ENCODE measurements around the gene CDKN2A.
A peak's percentile ranks its signal among the peaks of the same experiment; 100 is the strongest.

CDKN2A gene

DNA sequence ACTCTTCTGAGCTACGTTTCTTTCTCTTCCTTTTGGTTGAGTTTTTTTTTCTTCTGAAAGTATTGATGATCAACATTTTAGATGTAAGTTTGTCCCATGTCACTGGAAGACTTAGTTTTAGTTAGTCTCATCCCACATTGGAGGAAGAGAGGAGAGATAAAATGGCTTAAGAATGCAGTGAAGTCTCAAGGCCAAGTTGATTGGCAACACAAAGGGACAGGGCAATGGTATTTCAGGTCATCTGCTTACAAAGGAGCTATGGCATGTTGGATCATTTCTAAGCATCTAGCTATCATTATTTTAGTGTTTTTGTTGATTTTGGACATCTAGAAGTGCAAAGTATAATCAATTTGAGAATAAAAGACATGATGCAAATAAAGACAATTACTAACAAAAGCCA lies 58.6 kb downstream of the CDKN2A start:
- no peaks in the 10 kb centered on the region for H3K27me3 ChIP-seq
- H3K4me3 ChIP-seq = no peak overlapping the region
- H3K27ac ChIP-seq = no peak overlapping the region
- no peak overlapping the region for H3K9ac ChIP-seq
- H3K4me1 ChIP-seq = peaks cover 0 to 31% (median 0%) of the 10 kb centered on the region in 10 experiments; a peak in 8 of 20 replicates
- H3K9me3 ChIP-seq (replicated peaks in 1 of 11) = peaks cover 0 to 7% (median 0%) of the 10 kb centered on the region in 11 experiments; a peak in 1 of 22 replicates
- peaks cover 0 to 27% (median 21%) of the 10 kb centered on the region in 11 experiments; a peak in 19 of 22 replicates for H3K36me3 ChIP-seq
- no peaks in the 10 kb centered on the region for H4K20me1 ChIP-seq
- H3K4me2 ChIP-seq = no peak overlapping the region
- no peak for TF ChIP-seq Cebpa-rat (IDR thresholded peaks at IDR 0.05)

GRCh38 chr9:21933865-21934264 lies 60.3 kb downstream of the CDKN2A start:
- H3K27me3 ChIP-seq = no peaks in the 10 kb centered on the region
- H3K4me2 ChIP-seq = peak overlapping the region in 3 of 11 experiments; percentile 15 to 62 (median 38); a peak in 5 of 22 replicates
- no peak overlapping the region for H3K4me3 ChIP-seq
- H3K4me1 ChIP-seq = peaks cover 0 to 35% (median 0%) of the 10 kb centered on the region in 10 experiments; a peak in 8 of 20 replicates
- H3K9ac ChIP-seq = no peak overlapping the region
- H3K9me3 ChIP-seq (replicated peaks in 1 of 11) = peaks cover 0 to 7% (median 0%) of the 10 kb centered on the region in 11 experiments; a peak in 1 of 22 replicates
- peak overlapping the region in 1 of 11 experiments; percentile 27; a peak in 1 of 22 replicates for H3K27ac ChIP-seq
- H3K36me3 ChIP-seq = peaks cover 0 to 45% (median 27%) of the 10 kb centered on the region in 11 experiments; a peak in 19 of 22 replicates
- no peaks in the 10 kb centered on the region for H4K20me1 ChIP-seq
- no peak for TF ChIP-seq Cebpa-rat (IDR thresholded peaks at IDR 0.05)

DNA sequence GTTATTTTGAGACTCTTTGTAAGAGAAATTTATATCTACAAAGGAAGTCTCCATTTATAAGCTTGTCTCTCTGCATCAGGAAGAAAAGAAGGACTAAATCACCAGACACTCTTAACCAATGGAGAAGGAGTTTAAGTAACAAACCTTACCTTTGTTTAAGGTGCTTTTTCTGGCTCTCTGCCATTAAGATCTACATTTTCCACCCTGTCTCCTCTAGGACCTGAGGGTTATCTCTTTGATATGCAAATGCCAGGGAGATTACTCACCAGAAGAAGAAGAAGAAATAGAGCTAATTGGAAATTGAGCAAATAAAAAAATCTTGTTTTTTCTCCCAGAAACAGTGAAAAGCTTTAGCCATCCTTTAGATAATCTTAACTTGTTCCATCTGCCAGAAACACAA lies 60.9 kb downstream of the CDKN2A start:
- Histone ChIP-seq H3K9ac (no peak overlapping the region), H3K36me3 (peaks cover 0 to 46% (median 27%) of the 10 kb centered on the region in 11 experiments; a peak in 19 of 22 replicates), H3K4me3 (no peak overlapping the region), H3K27me3 (no peaks in the 10 kb centered on the region), H3K4me1 (peaks cover 0 to 35% (median 0%) of the 10 kb centered on the region in 10 experiments; a peak in 8 of 20 replicates), H3K9me3 (replicated peaks in 1 of 11) (peaks cover 0 to 7% (median 0%) of the 10 kb centered on the region in 11 experiments; a peak in 1 of 22 replicates), H3K4me2 (peak overlapping the region in 2 of 11 experiments; percentile 0 to 38; a peak in 2 of 22 replicates), H4K20me1 (no peaks in the 10 kb centered on the region), H3K27ac (0 out of 22 replicates have a peak overlapping the region, but pooled peaks of 1 of the 11 experiments have one; percentile 27)
- no peak for TF ChIP-seq Cebpa-rat (IDR thresholded peaks at IDR 0.05)

DNA sequence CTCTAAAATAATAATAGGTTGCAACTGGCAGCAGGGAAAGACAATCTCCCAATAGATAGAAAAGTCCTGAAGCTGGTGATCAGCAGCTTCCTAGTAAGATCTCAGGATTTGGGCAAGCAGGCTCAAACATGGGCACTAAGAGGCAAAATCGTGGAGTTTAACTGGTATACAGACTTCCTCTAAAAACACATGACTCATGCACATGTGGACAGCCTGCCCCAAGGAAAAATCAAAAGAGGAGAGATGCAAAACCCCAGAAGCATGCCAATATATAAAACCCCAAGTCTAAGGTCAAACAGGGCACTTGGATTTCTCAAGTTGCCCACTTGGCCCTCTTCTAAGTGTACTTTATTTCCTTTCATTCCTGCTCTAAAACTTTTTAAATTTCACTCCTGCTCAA lies 62.8 kb downstream of the CDKN2A start:
- Histone ChIP-seq H3K36me3 (peaks cover 0 to 46% (median 27%) of the 10 kb centered on the region in 11 experiments; a peak in 19 of 22 replicates), H3K4me3 (no peak overlapping the region), H3K27me3 (no peaks in the 10 kb centered on the region), H3K27ac (peak overlapping the region in 1 of 11 experiments; percentile 16; a peak in 1 of 22 replicates), H4K20me1 (no peaks in the 10 kb centered on the region), H3K9ac (no peak overlapping the region), H3K4me1 (peaks cover 0 to 35% (median 0%) of the 10 kb centered on the region in 10 experiments; a peak in 8 of 20 replicates), H3K4me2 (peak overlapping the region in 3 of 11 experiments; percentile 44 to 68 (median 66); a peak in 6 of 22 replicates), H3K9me3 (replicated peaks in 1 of 11) (peaks cover 0 to 7% (median 0%) of the 10 kb centered on the region in 11 experiments; a peak in 1 of 22 replicates)
- TF ChIP-seq Cebpa-rat (IDR thresholded peaks at IDR 0.05) = no peak

DNA sequence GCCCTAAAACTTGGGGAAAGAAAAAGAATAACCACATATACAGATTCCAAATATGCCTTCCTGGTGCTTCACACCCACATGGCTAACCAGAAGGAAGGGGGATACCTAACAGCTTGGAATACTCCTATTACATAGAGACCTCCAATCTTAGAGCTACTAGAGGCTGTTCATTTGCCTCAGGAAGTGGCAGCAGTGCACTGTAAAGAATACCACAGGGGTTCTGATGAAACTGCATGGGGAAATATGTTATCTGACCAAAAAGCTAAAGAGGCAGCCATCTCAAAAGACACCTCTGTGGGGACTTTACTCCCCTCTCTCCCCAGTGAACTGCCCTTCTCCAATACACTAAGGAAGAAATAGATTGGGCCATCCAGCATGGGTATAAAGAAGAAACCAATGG lies 66.4 kb downstream of the CDKN2A start:
- TF ChIP-seq Cebpa-rat (IDR thresholded peaks at IDR 0.05) = no peak
- Histone ChIP-seq H4K20me1 (no peaks in the 10 kb centered on the region), H3K9ac (no peak overlapping the region), H3K27ac (no peak overlapping the region), H3K4me2 (no peak overlapping the region), H3K9me3 (replicated peaks in 1 of 11) (peaks cover 0 to 7% (median 0%) of the 10 kb centered on the region in 11 experiments; a peak in 3 of 22 replicates), H3K27me3 (no peaks in the 10 kb centered on the region), H3K4me3 (no peak overlapping the region), H3K4me1 (peaks cover 0 to 21% (median 0%) of the 10 kb centered on the region in 10 experiments; a peak in 6 of 20 replicates), H3K36me3 (peaks cover 0 to 41% (median 27%) of the 10 kb centered on the region in 11 experiments; a peak in 18 of 22 replicates)

- no peak overlapping the region for H3K9ac ChIP-seq
- TF ChIP-seq Cebpa-rat (IDR thresholded peaks at IDR 0.05) = no peak
- H4K20me1 ChIP-seq = no peaks in the 10 kb centered on the region
- H3K4me3 ChIP-seq = no peak overlapping the region
- H3K9me3 ChIP-seq (replicated peaks in 1 of 11) = peaks cover 0 to 4% (median 0%) of the 10 kb centered on the region in 11 experiments; a peak in 2 of 22 replicates
- H3K27ac ChIP-seq = no peak overlapping the region
- H3K4me1 ChIP-seq = peaks cover 7 to 17% (median 11%) of the 10 kb centered on the region in 10 experiments
- H3K27me3 ChIP-seq = no peaks in the 10 kb centered on the region
- peaks cover 0 to 19% (median 0%) of the 10 kb centered on the region in 11 experiments; a peak in 5 of 22 replicates for H3K36me3 ChIP-seq
- H3K4me2 ChIP-seq = no peak overlapping the region
Observed at GRCh38 chr9:21923694-21924093, 70.5 kb downstream of the CDKN2A start.

- Histone ChIP-seq H3K27ac (peak overlapping the region in 1 of 11 experiments; percentile 21; a peak in 3 of 22 replicates), H3K9me3 (replicated peaks in 1 of 11) (peaks cover 0 to 24% (median 14%) of the 10 kb centered on the region in 11 experiments; a peak in 13 of 22 replicates), H3K4me1 (peaks cover 7 to 19% (median 11%) of the 10 kb centered on the region in 10 experiments), H3K27me3 (no peaks in the 10 kb centered on the region), H3K9ac (no peak overlapping the region), H3K4me3 (no peak overlapping the region), H3K4me2 (peak overlapping the region in 9 of 11 experiments; percentile 19 to 62 (median 38); a peak in 13 of 22 replicates), H4K20me1 (no peaks in the 10 kb centered on the region), H3K36me3 (peaks cover 0 to 16% (median 0%) of the 10 kb centered on the region in 11 experiments; a peak in 4 of 22 replicates)
- TF ChIP-seq Cebpa-rat (IDR thresholded peaks at IDR 0.05) = no peak
Observed at GRCh38 chr9:21919377-21920362, 74.5 kb downstream of the CDKN2A start.

All from BLaER1 treated with 17β-estradiol and CSF1 and Interleukin-3, amounts not matched to agents 10 nM and 100 nM (cell line).